ENCODE data around the gene NRG2. TPM values are rescaled to one million over a fixed set of nuclear protein-coding genes. Genes with fewer than 3 reads are reported as not detected.

Gene NRG2
- total and polyA plus RNA-seq, 2 donors (not counting 3 experiments of a cell fraction or from before 2014, with no cell fraction given), result 0.26 to 0.42 TPM

- no peaks in the 10 kb centered on the region for H4K20me1 ChIP-seq (replicated peaks; ENCODE audit: control insufficient read depth, extremely low read depth, insufficient read depth, low read length)
- FAIRE-seq, result no peak
- BruUV-seq (replicated peaks), result no TSS peak
- H3K9ac ChIP-seq (replicated peaks; ENCODE audit: extremely low read depth, insufficient read depth, low read length), result no peak overlapping the region
- H3K27ac ChIP-seq (ENCODE audit: insufficient read depth, low read depth, low read length), result no peak overlapping the region
- no peaks in the 10 kb centered on the region for H3K9me3 ChIP-seq (replicated peaks; ENCODE audit: control insufficient read depth, insufficient read depth, low read length)
- H3K27me3 ChIP-seq (ENCODE audit: control insufficient read depth in 2 of 2, insufficient read depth in 2 of 2, low read length in 2 of 2), result peaks cover 0 to 5% of the 10 kb centered on the region in 2 experiments
- H3K79me2 ChIP-seq (ENCODE audit: control insufficient read depth, insufficient read depth, low read length), result no peaks in the 10 kb centered on the region
- DNase-seq (ENCODE audit: low read depth, low spot score), result no peak
- CTCF ChIA-PET, result interaction anchor here (0.9 to 6.4 kb wide), 4 partner anchors 72 to 285 kb away, joined by 3 to 95 read pairs (median 12); no protein-coding TSS in a partner anchor
- no peak overlapping the region for H3K4me2 ChIP-seq (ENCODE audit: insufficient read depth, low read length)
- H3K4me3 ChIP-seq (replicated peaks in 1 of 3; ENCODE audit: insufficient read depth in 1 of 3, low read depth in 1 of 3, low read length in 3 of 3), result no peak overlapping the region
- H3K9me1 ChIP-seq (replicated peaks; ENCODE audit: control insufficient read depth, extremely low read depth, insufficient read depth, low read length), result no peaks in the 10 kb centered on the region
- TF ChIP-seq MYC (IDR thresholded peaks at IDR 0.05; ENCODE audit: low read depth, low read length), result no peak
- TF ChIP-seq, protein P1, sequence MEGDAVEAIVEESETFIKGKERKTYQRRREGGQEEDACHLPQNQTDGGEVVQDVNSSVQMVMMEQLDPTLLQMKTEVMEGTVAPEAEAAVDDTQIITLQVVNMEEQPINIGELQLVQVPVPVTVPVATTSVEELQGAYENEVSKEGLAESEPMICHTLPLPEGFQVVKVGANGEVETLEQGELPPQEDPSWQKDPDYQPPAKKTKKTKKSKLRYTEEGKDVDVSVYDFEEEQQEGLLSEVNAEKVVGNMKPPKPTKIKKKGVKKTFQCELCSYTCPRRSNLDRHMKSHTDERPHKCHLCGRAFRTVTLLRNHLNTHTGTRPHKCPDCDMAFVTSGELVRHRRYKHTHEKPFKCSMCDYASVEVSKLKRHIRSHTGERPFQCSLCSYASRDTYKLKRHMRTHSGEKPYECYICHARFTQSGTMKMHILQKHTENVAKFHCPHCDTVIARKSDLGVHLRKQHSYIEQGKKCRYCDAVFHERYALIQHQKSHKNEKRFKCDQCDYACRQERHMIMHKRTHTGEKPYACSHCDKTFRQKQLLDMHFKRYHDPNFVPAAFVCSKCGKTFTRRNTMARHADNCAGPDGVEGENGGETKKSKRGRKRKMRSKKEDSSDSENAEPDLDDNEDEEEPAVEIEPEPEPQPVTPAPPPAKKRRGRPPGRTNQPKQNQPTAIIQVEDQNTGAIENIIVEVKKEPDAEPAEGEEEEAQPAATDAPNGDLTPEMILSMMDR (IDR thresholded peaks at IDR 0.05; ENCODE audit: extremely low read depth in 1 of 2, insufficient read depth in 1 of 2, low read depth in 1 of 2, low read length in 2 of 2), result no peak
- no peak for TF ChIP-seq MAX (IDR thresholded peaks at IDR 0.05; ENCODE audit: insufficient read depth, insufficient read length)
- TF ChIP-seq POLR2A (IDR thresholded peaks at IDR 0.05; ENCODE audit: low read depth, low read length), result no peak
- no peak for TF ChIP-seq GATA2 (IDR thresholded peaks at IDR 0.05; ENCODE audit: insufficient read depth, insufficient read length, low read depth, low read length)
- TF ChIP-seq EZH2 (IDR thresholded peaks at IDR 0.05; ENCODE audit: borderline replicate concordance, low read depth, low read length, severe bottlenecking), result no peak
- no peak for TF ChIP-seq POLR2AphosphoS5 (IDR thresholded peaks at IDR 0.05; ENCODE audit: insufficient read depth, low read depth, low read length)
- TF ChIP-seq FOS (IDR thresholded peaks at IDR 0.05; ENCODE audit: borderline replicate concordance, insufficient read depth, low read length), result no peak
- no peak for TF ChIP-seq JUN (IDR thresholded peaks at IDR 0.05; ENCODE audit: borderline replicate concordance, insufficient read depth, insufficient read length, low read depth)
- H3K36me3 ChIP-seq (ENCODE audit: control insufficient read depth in 2 of 2, extremely low read depth in 1 of 2, insufficient read depth in 2 of 2, low read length in 2 of 2), result no peaks in the 10 kb centered on the region
- dilution Hi-C loops (cut with MboI; ENCODE audit: extremely low pct_ligation_motif_present, low sequenced_read_pairs), result no loop called here
- H3K4me1 ChIP-seq (ENCODE audit: control insufficient read depth, extremely low read depth, insufficient read depth, low read length), result no peaks in the 10 kb centered on the region
- no peak overlapping the region for H2AFZ ChIP-seq (ENCODE audit: low read depth, low read length)
- intact Hi-C loops (cut with micrococcal nuclease), result no loop called here
- POLR2A ChIA-PET, result interaction anchor here (0.6 kb wide), 1 partner anchor 47 kb away, joined by 3 read pairs; no protein-coding TSS in a partner anchor
Observed at GRCh38 chr5:139859013-139859412, 184.1 kb downstream of the NRG2 start.

All from endothelial cell of umbilical vein (primary cell).